ENCODE results near the gene OGDH.

DNA sequence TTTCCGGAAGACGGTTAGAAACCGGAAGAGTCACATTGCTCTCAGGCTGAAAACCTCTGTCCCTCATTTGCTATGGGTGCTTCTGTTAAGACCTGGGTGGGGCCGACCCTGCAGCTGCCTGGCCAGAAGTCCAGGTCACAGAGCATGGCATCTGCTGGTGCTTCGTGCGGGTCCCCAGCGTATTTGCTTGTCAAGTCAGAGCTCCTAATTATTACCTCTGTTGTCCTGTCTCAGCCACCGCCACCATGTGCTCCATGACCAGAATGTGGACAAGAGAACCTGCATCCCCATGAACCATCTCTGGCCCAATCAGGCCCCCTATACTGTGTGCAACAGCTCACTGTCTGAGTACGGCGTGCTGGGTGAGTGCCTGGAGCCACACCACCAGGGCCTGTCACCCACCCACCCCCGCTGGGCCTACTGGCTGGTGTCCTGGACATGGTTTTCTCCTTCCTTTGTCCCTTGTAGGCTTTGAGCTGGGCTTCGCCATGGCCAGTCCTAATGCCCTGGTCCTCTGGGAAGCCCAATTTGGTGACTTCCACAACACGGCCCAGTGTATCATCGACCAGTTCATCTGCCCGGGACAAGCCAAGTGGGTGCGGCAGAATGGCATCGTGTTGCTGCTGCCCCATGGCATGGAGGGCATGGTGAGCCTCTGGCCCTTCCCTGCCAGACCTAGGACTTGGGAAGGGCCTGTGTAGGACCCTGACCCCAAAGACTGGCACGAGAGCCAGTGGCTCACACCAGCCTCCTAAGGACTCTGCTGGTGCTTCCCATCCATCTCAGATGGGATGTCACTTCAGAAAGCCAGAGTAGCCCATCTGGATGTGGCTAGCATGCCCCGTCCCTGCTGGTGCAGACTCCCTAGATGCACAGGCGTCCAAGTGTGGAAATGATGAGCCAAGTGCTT lies 91.0 kb downstream of the OGDH start:
- TF ChIP-seq YY1 (IDR thresholded peaks at IDR 0.05; ENCODE audit: insufficient read depth, insufficient read length) = no peak
- TF ChIP-seq SUZ12 (IDR thresholded peaks at IDR 0.05; ENCODE audit: extremely low read depth, insufficient read depth, insufficient read length) = no peak
- TF ChIP-seq ZNF274 (IDR thresholded peaks at IDR 0.05; ENCODE audit: low read depth, low read length) = no peak

Data from NT2/D1 (cell line).